Common myeloid progenitor, CD34-positive (primary cell): ENCODE measurements around the gene TSKU.
"Not testable (repeated sequence)": the region's sequence is repeated elsewhere in the genome, so short reads cannot be mapped to it uniquely, and the experiment has no call there.

ENCODE experiments used
- CTCF ChIA-PET: fragments of 350-600 bp; sonication (Branson Sonifier 250); formaldehyde crosslinking; loops from one replicate; lab custom pipeline; 2021; ENCODE audit warnings: antibody characterized with exemption; lab: Charles Lee
- POLR2A ChIA-PET: fragments of 350-600 bp; sonication (Branson Sonifier 250); formaldehyde crosslinking; loops from one replicate; lab custom pipeline; 2021; ENCODE audit warnings: antibody characterized with exemption; lab: Charles Lee
- DNase-seq, 3 donors: peaks; one replicate each; pipeline versions ENCODE4 v3.0.0 to v3.0.0-alpha.2; 2013
- H3K27ac ChIP-seq, 2 experiments: 1 replicate in 1 of 2; 2 replicates in 1 of 2; pipeline ENCODE4 v1.7.0; 2013; ENCODE audit warnings: inconsistent platforms in 2 of 2, low read length in 2 of 2, mild to moderate bottlenecking in 2 of 2, low read depth in 1 of 2, moderate library complexity in 1 of 2; ENCODE audit not compliant: severe bottlenecking in 2 of 2, insufficient read depth in 1 of 2, poor library complexity in 1 of 2
- H3K27me3 ChIP-seq, 5 experiments: replicated peaks in 2 of 5; 1 replicate in 3 of 5; 2 replicates in 2 of 5; pipeline versions ENCODE4 v1.6.1 to v1.7.0; 2013; ENCODE audit warnings: low read length in 4 of 5, mild to moderate bottlenecking in 2 of 5, moderate library complexity in 2 of 5, inconsistent platforms in 1 of 5; ENCODE audit not compliant: insufficient read depth in 5 of 5, control insufficient read depth in 4 of 5
- H3K36me3 ChIP-seq, 4 experiments: 1 replicate in 2 of 4; 2 replicates in 2 of 4; pipeline versions ENCODE4 v1.6.1 to v1.7.0; 2013; ENCODE audit warnings: low read length in 3 of 4, control low read depth in 1 of 4, mild to moderate bottlenecking in 1 of 4; ENCODE audit not compliant: control insufficient read depth in 4 of 4, insufficient read depth in 4 of 4
- H3K4me1 ChIP-seq, 4 experiments: 1 replicate in 3 of 4; 2 replicates in 1 of 4; pipeline versions ENCODE4 v1.6.1 to v1.7.1; 2013; ENCODE audit warnings: low read length in 3 of 4, mild to moderate bottlenecking in 3 of 4, control low read depth in 1 of 4, inconsistent platforms in 1 of 4, moderate library complexity in 1 of 4; ENCODE audit not compliant: control insufficient read depth in 4 of 4, insufficient read depth in 4 of 4; ENCODE audit errors: control extremely low read depth in 1 of 4
- H3K4me3 ChIP-seq, 7 experiments: 1 replicate in 4 of 7; 2 replicates in 3 of 7; pipeline versions ENCODE4 v1.5.1 to v1.7.0; 2013; ENCODE audit warnings: mild to moderate bottlenecking in 7 of 7, low read length in 6 of 7, moderate library complexity in 6 of 7, inconsistent platforms in 2 of 7, low read depth in 2 of 7, control low read depth in 1 of 7; ENCODE audit not compliant: insufficient read depth in 4 of 7, control insufficient read depth in 1 of 7; ENCODE audit errors: extremely low read depth in 1 of 7
- H3K9me3 ChIP-seq, 5 experiments: 1 replicate in 4 of 5; 2 replicates in 1 of 5; pipeline versions ENCODE4 v1.6.1 to v1.7.1; 2013; ENCODE audit warnings: low read length in 4 of 5, mild to moderate bottlenecking in 2 of 5, inconsistent platforms in 1 of 5, low read depth in 1 of 5, moderate library complexity in 1 of 5; ENCODE audit not compliant: control insufficient read depth in 4 of 5, insufficient read depth in 2 of 5; ENCODE audit errors: control extremely low read depth in 1 of 5
- WGBS: methylation state at CpG from one replicate; pipeline ENCODE4 v1.1.5; 2013; ENCODE audit not compliant: insufficient coverage; 5-methylcytosine and 5-hydroxymethylcytosine counted together

Gene TSKU

GRCh38 chr11:76824083-76824939 is 41.2 kb downstream of the TSKU start:
- Histone ChIP-seq H3K27ac (peak overlapping the region in 1 of 2 experiments; percentile 80), H3K4me1 (peaks cover 0 to 24% (median 8%) of the 10 kb centered on the region in 4 experiments), H3K9me3 (no peaks in the 10 kb centered on the region), H3K27me3 (no peaks in the 10 kb centered on the region), H3K36me3 (no peaks in the 10 kb centered on the region), H3K4me3 (no peak overlapping the region)
- ChIA-PET CTCF (interaction anchor here (0.7 to 2.2 kb wide), 4 partner anchors 16 to 95 kb away, joined by 3 to 7 read pairs (median 3); no protein-coding TSS in a partner anchor), POLR2A (no interaction called here)
- WGBS: 84% methylated on average over 8 of the region's 9 CpGs
- DNase-seq: no peak

- no peaks in the 10 kb centered on the region for H3K36me3 ChIP-seq
- POLR2A ChIA-PET: no interaction called here
- 100% methylated on average over 3 of the region's 5 CpGs for WGBS
- H3K4me3 ChIP-seq: no peak overlapping the region
- H3K4me1 ChIP-seq: peaks cover 0 to 24% (median 8%) of the 10 kb centered on the region in 4 experiments
- CTCF ChIA-PET: interaction anchor here (0.7 to 2.2 kb wide), 4 partner anchors 15 to 94 kb away, joined by 3 to 7 read pairs (median 3); no protein-coding TSS in a partner anchor
- DNase-seq: no peak
- H3K9me3 ChIP-seq: no peaks in the 10 kb centered on the region
- H3K27me3 ChIP-seq: no peaks in the 10 kb centered on the region
- H3K27ac ChIP-seq: peak overlapping the region in 1 of 2 experiments; percentile 80
These were observed 42.0 kb downstream of the TSKU start for GRCh38 chr11:76824980-76825725.

- DNase-seq: peak in 1 of 3 donors; percentile 52
- no CpG with 5 or more reads among the region's 1 CpG for WGBS
- Histone ChIP-seq H3K27me3 (no peaks in the 10 kb centered on the region), H3K9me3 (no peaks in the 10 kb centered on the region), H3K27ac (peak overlapping the region in 1 of 2 experiments; percentile 80), H3K36me3 (no peaks in the 10 kb centered on the region), H3K4me1 (peaks cover 0 to 24% (median 8%) of the 10 kb centered on the region in 4 experiments), H3K4me3 (no peak overlapping the region)
- ChIA-PET CTCF (interaction anchor here (0.9 to 2.2 kb wide), 2 partner anchors 10 to 18 kb away, joined by 3 to 7 read pairs; no protein-coding TSS in a partner anchor), POLR2A (no interaction called here)
These were observed 42.7 kb downstream of the TSKU start for GRCh38 chr11:76825726-76826396.

GRCh38 chr11:76826508-76826907 is 43.4 kb downstream of the TSKU start:
- DNase-seq, H3K4me3 ChIP-seq, H3K27ac ChIP-seq, H3K9me3 ChIP-seq, H3K36me3 ChIP-seq, POLR2A ChIA-PET, H3K27me3 ChIP-seq: not testable (repeated sequence)
- peaks cover 0 to 24% (median 8%) of the 10 kb centered on the region in 4 experiments for H3K4me1 ChIP-seq
- no CpG with 5 or more reads among the region's 3 CpGs for WGBS
- CTCF ChIA-PET: interaction anchor here (0.9 kb wide), 1 partner anchor 10 kb away, joined by 3 read pairs; no protein-coding TSS in a partner anchor

GRCh38 chr11:76827005-76827404 is 43.8 kb downstream of the TSKU start:
- H3K36me3 ChIP-seq, H3K4me3 ChIP-seq, H3K27ac ChIP-seq, CTCF ChIA-PET, DNase-seq, H3K27me3 ChIP-seq, POLR2A ChIA-PET, H3K9me3 ChIP-seq: not testable (repeated sequence)
- peaks cover 0 to 24% (median 8%) of the 10 kb centered on the region in 4 experiments for H3K4me1 ChIP-seq

- Histone ChIP-seq H3K4me3 (no peak overlapping the region), H3K9me3 (no peaks in the 10 kb centered on the region), H3K36me3 (no peaks in the 10 kb centered on the region), H3K4me1 (peaks cover 0 to 4% (median 2%) of the 10 kb centered on the region in 4 experiments), H3K27ac (no peak overlapping the region), H3K27me3 (no peaks in the 10 kb centered on the region)
- CTCF ChIA-PET: no interaction called here
- whole genome bisulfite sequencing: 96% methylated on average over 3 of the region's 9 CpGs
- POLR2A ChIA-PET: interaction anchor here (0.5 kb wide), 1 partner anchor 16 kb away, joined by 5 read pairs; no protein-coding TSS in a partner anchor
- DNase-seq: no peak
These were observed 47.6 kb downstream of the TSKU start for GRCh38 chr11:76830639-76831327.
